ENCODE measurements around the gene OR10A5. TPM values are rescaled to one million over a fixed set of nuclear protein-coding genes. Genes with fewer than 3 reads are reported as not detected.

OR10A5 gene
- not detected in 5 replicates for total RNA-seq (2022; extraction: Qiagen RNA extraction; ENCODE audit: low read depth)

GRCh38 chr11:6845383-6845782, at the start of gene OR10A5:
Gene OR10A5 (plus strand): TSS chr11:6845683. CDS start chr11:6845683, 0 bp downstream.

GRCh38 chr11:6799402-6799801, 46.1 kb upstream of the OR10A5 start, which contains the start of gene OR6A2:
Gene OR6A2 (minus strand): TSS chr11:6799689. CDS start chr11:6795708, 3,981 bp downstream.

GRCh38 chr11:6862961-6863360, 17.5 kb downstream of the OR10A5 start, which contains the start of gene OR10A2:
Gene OR10A2 (plus strand): TSS chr11:6863057. CDS start chr11:6869755, 6,698 bp downstream.

GRCh38 chr11:6876325-6876724, 30.8 kb downstream of the OR10A5 start, which contains the start of gene OR10A4:
Gene OR10A4 (plus strand): TSS chr11:6876625. CDS start chr11:6876648, 23 bp downstream.

GRCh38 chr11:6892400-6892799, 46.9 kb downstream of the OR10A5 start, which contains the start of gene OR2D2:
Gene OR2D2 (minus strand): TSS chr11:6892500. CDS start chr11:6892500, 0 bp downstream.

Other genes with a start within 250 kb of the OR10A5 start
- gene RRP8, start 242.1 kb upstream of the OR10A5 start, total RNA-seq (2022; extraction: Qiagen RNA extraction; ENCODE audit: low read depth), result 27.3 to 34.5 TPM (median 32.3 TPM) in 5 replicates
- 94.5 to 126 TPM (median 120 TPM) in 5 replicates for gene ILK, start 241.9 kb upstream of the OR10A5 start, total RNA-seq (2022; extraction: Qiagen RNA extraction; ENCODE audit: low read depth)
- 193 to 208 TPM (median 202 TPM) in 5 replicates for gene TAF10, start 233.5 kb upstream of the OR10A5 start, total RNA-seq (2022; extraction: Qiagen RNA extraction; ENCODE audit: low read depth)
- 33.9 to 51.3 TPM (median 44.2 TPM) in 5 replicates for gene TPP1, start 226.3 kb upstream of the OR10A5 start, total RNA-seq (2022; extraction: Qiagen RNA extraction; ENCODE audit: low read depth)
- gene DCHS1, start 189.9 kb upstream of the OR10A5 start, total RNA-seq (2022; extraction: Qiagen RNA extraction; ENCODE audit: low read depth), result 0.05 to 0.13 TPM (median 0.10 TPM) in 5 replicates
- 81.5 to 138 TPM (median 96.2 TPM) in 5 replicates for gene MRPL17, start 162.3 kb upstream of the OR10A5 start, total RNA-seq (2022; extraction: Qiagen RNA extraction; ENCODE audit: low read depth)
- not detected in 5 replicates for gene OR2AG2, start 73.7 kb upstream of the OR10A5 start, total RNA-seq (2022; extraction: Qiagen RNA extraction; ENCODE audit: low read depth)
- gene OR2AG1, start 62.7 kb upstream of the OR10A5 start, total RNA-seq (2022; extraction: Qiagen RNA extraction; ENCODE audit: low read depth), result not detected in 5 replicates
- gene OR6A2, start 46.0 kb upstream of the OR10A5 start, total RNA-seq (2022; extraction: Qiagen RNA extraction; ENCODE audit: low read depth), result not detected in 5 replicates
- gene OR10A2, start 17.4 kb downstream of the OR10A5 start, total RNA-seq (2022; extraction: Qiagen RNA extraction; ENCODE audit: low read depth), result not detected in 5 replicates
- gene OR10A4, start 30.9 kb downstream of the OR10A5 start, total RNA-seq (2022; extraction: Qiagen RNA extraction; ENCODE audit: low read depth), result not detected in 5 replicates
- not detected in 5 replicates for gene OR2D2, start 46.8 kb downstream of the OR10A5 start, total RNA-seq (2022; extraction: Qiagen RNA extraction; ENCODE audit: low read depth)
- gene OR2D3, start 75.3 kb downstream of the OR10A5 start, total RNA-seq (2022; extraction: Qiagen RNA extraction; ENCODE audit: low read depth), result not detected in 5 replicates
- 1.0 to 1.7 TPM (median 1.2 TPM) in 5 replicates for gene ZNF215, start 80.7 kb downstream of the OR10A5 start, total RNA-seq (2022; extraction: Qiagen RNA extraction; ENCODE audit: low read depth)
- 0.49 to 1.5 TPM (median 0.73 TPM) in 5 replicates for gene ZNF214, start 174.7 kb downstream of the OR10A5 start, total RNA-seq (2022; extraction: Qiagen RNA extraction; ENCODE audit: low read depth)
- not detected in 5 replicates for gene NLRP14, start 174.8 kb downstream of the OR10A5 start, total RNA-seq (2022; extraction: Qiagen RNA extraction; ENCODE audit: low read depth)
- not detected in 5 replicates for gene RBMXL2, start 243.3 kb downstream of the OR10A5 start, total RNA-seq (2022; extraction: Qiagen RNA extraction; ENCODE audit: low read depth)

Data from A549 treated with ZK216348 at 1 μM for 4 hours (cell line).